Adrenal gland (tissue), 12 donors: ENCODE results near the gene DPYD. TPM values are rescaled to one million over a fixed set of nuclear protein-coding genes. Genes with fewer than 3 reads are reported as not detected.

Source experiments
- DNase-seq, 7 donors: peaks; one replicate each; pipeline ENCODE4 v3.0.0-alpha.2; 2019 to 2020
- H3K27ac ChIP-seq, 5 donors: fragments of 200-600 bp; sonication (generic) in 4 of 5; 1 replicate in 3 of 5; 2 replicates in 2 of 5; pipeline versions ENCODE4 v1.5.1 to v1.8.0; 2016 to 2020; ENCODE audit warnings: mild to moderate bottlenecking in 1 of 5
- H3K27me3 ChIP-seq: fragments of 200-600 bp; 2 replicates; pipeline ENCODE4 v1.8.0; 2021
- H3K36me3 ChIP-seq, 2 donors: fragments of 200-600 bp; replicated peaks in 1 of 2; 1 replicate in 1 of 2; 2 replicates in 1 of 2; pipeline versions ENCODE4 v1.5.1 to v1.8.0; 2018 to 2022
- H3K4me1 ChIP-seq, 2 donors: fragments of 200-600 bp; replicated peaks in 1 of 2; 1 replicate in 1 of 2; 2 replicates in 1 of 2; pipeline versions ENCODE4 v1.5.1 to v1.8.0; 2018 to 2021
- H3K4me3 ChIP-seq, 4 donors: fragments of 200-600 bp; sonication (generic) in 3 of 4; one replicate each; pipeline ENCODE4 v1.5.1; 2016 to 2018
- H3K9me3 ChIP-seq, 3 donors: fragments of 200-600 bp; sonication (generic) in 1 of 3; replicated peaks in 1 of 3; 1 replicate in 2 of 3; 2 replicates in 1 of 3; pipeline versions ENCODE4 v1.5.1 to v1.8.0; 2016 to 2021
- POLR2A ChIP-seq, 2 donors: fragments of 450-650 bp; IDR thresholded peaks; one replicate each; pipeline ENCODE4 v1.6.1; 2017; ENCODE audit warnings: antibody characterized with exemption in 2 of 2, mild to moderate bottlenecking in 2 of 2, moderate library complexity in 1 of 2
- WGBS, 4 donors: extraction: QIAGEN DNeasy Blood & Tissue Kit in 2 of 4; methylation state at CpG; one replicate each; pipeline versions ENCODE4 v1.1.5 to v1.1.7; 2013 to 2017; 5-methylcytosine and 5-hydroxymethylcytosine counted together
- intact Hi-C, 2 donors: fragments of 100-400 bp; cut with DNase I; formaldehyde crosslinking; loops; one replicate each; pipeline versions ENCODE4 v1.14.1 to v1.15.0; 2022 to 2023
- polyA plus RNA-seq, 3 donors: library from polyadenylated mRNA; stranded (reverse); fragments of 200-250 nt in 2 of 3; fragments of 350-450 nt in 1 of 3; fragmentation: Illumina TruSeq in 1 of 3; extraction: RNeasy Lipid Tissue Mini Kit (QIAGEN cat#74804) in 1 of 3; gene quantifications; one replicate each; pipeline ENCODE4 v1.2.3, GENCODE V29; 2013 to 2014
- total RNA-seq, 9 donors: library from RNA; depleted of rRNA in 4 of 9; stranded (reverse); fragments of >200 nt in 4 of 9; fragments of 120-200 nt in 1 of 9; fragmentation: NEBNext Ultra II Directional in 1 of 9; extraction: Animal tissue kit (Norgen Biotek cat#: 25700) in 1 of 9; gene quantifications; one replicate each; pipeline versions ENCODE4 v1.1.0 to v1.2.4, GENCODE V29; 2013 to 2023
- TF ChIP-seq, protein P1 (sequence below), 6 experiments: fragments of 450-650 bp in 4 of 6; fragments of 200-600 bp in 2 of 6; sonication (generic) in 1 of 6; IDR thresholded peaks; 1 replicate in 5 of 6; 2 replicates in 1 of 6; pipeline versions ENCODE4 v1.5.1 to v1.8.0; 2016 to 2021; ENCODE audit warnings: antibody characterized with exemption in 6 of 6, mild to moderate bottlenecking in 2 of 6, moderate library complexity in 1 of 6
- donor health status: healthy with polysubstance abuse.
- donor health status: Bipolar disorder and iron deficiency.
- donor health status: DM: yes; HTN: yes; CAD: no.
- donor health status: DM: no; HTN: no; CAD: no.
- donor health status: DM: no; HTN: no; CAD: no.
- donor health status: DM: yes; HTN: yes; CAD: no.

Gene DPYD
- total and polyA plus RNA-seq, 12 donors, result 6.6 to 73.1 (median 30.2) TPM

DNA sequence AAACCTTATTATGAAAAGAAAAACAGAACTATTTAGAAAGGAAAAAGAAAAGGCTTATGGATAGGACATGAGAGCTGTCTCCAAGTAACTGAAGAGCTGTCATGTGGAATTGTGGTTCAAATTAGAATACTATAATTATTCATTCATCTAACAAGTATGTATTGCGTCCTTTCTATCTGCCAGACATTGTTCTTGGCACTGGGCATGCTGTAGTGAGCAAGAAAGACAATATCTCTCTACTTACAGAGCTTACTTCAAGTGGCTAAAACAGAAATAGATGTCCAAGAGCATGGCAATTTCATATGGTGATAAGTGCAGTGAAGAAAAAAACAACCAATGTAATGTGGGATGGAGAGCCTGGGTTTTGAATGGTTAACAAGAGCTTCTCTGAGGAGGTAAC is 413.0 kb downstream of the DPYD start:
- peaks cover 2 to 17% of the 10 kb centered on the region in 2 donors for H3K4me1 ChIP-seq
- intact Hi-C loops, result no loop called here

DNA sequence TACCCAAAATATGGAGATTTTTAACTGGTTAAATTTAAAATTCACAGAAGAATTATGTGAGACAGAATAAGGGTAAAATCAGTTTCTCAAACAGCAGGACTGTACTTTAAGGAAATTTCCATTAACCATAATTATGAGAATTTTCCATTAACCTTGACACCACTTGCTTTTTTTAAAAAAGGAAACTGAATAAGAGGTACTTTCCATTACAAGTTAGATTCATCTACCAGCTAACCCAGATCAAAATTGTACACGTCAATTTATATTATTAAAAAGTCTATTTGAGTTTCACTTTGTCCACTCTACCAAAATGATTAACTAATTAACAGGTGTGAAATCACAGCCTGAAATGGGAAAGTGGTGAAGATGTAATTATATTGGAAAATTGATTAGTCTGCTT is 414.5 kb downstream of the DPYD start:
- Histone ChIP-seq H3K4me1 (peaks cover 2 to 17% of the 10 kb centered on the region in 2 donors), H3K27ac (no peak overlapping the region), H3K9me3 (no peaks in the 10 kb centered on the region), H3K4me3 (peak overlapping the region in 1 of 4 donors; percentile 29), H3K36me3 (no peaks in the 10 kb centered on the region), H3K27me3 (no peaks in the 10 kb centered on the region)
- no peak for TF ChIP-seq POLR2A (IDR thresholded peaks at IDR 0.05)
- TF ChIP-seq, protein P1, sequence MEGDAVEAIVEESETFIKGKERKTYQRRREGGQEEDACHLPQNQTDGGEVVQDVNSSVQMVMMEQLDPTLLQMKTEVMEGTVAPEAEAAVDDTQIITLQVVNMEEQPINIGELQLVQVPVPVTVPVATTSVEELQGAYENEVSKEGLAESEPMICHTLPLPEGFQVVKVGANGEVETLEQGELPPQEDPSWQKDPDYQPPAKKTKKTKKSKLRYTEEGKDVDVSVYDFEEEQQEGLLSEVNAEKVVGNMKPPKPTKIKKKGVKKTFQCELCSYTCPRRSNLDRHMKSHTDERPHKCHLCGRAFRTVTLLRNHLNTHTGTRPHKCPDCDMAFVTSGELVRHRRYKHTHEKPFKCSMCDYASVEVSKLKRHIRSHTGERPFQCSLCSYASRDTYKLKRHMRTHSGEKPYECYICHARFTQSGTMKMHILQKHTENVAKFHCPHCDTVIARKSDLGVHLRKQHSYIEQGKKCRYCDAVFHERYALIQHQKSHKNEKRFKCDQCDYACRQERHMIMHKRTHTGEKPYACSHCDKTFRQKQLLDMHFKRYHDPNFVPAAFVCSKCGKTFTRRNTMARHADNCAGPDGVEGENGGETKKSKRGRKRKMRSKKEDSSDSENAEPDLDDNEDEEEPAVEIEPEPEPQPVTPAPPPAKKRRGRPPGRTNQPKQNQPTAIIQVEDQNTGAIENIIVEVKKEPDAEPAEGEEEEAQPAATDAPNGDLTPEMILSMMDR (IDR thresholded peaks at IDR 0.05), result no peak
- intact Hi-C loops, result no loop called here
- DNase-seq, result no peak
- 35 to 49% (median 47%) methylated on average over 1 of the region's 1 CpG for WGBS, 4 donors

More for the DNA sequence above, 413.0 kb downstream of the DPYD start:
- H3K27ac ChIP-seq, result no peak overlapping the region
- TF ChIP-seq POLR2A (IDR thresholded peaks at IDR 0.05), result no peak
- TF ChIP-seq, protein P1 (IDR thresholded peaks at IDR 0.05), result no peak
- WGBS, 4 donors, result 95 to 100% (median 98%) methylated on average over 1 of the region's 1 CpG
- no peak overlapping the region for H3K4me3 ChIP-seq
- H3K9me3 ChIP-seq, result no peaks in the 10 kb centered on the region
- no peak for DNase-seq
- no peaks in the 10 kb centered on the region for H3K36me3 ChIP-seq
- H3K27me3 ChIP-seq, result no peaks in the 10 kb centered on the region

DNA sequence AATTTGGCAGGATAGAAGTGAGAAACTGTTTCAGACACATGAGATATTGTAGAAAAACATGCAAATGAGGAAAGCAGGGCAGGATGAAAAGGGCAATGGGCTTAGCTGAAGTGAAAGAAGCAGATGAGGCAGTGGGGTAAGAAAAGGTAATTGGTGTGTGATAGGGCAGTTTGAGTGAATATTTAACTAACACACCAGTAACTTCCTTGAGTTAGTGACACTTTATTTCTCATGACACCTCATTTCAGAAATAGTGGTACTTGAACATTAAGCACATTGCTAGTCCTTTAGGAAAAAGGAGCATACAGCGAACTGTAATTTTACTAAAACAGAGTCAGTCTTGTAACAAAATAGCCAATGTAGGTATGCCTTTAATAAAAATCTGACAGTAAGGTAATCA is 415.0 kb downstream of the DPYD start:
- H3K4me1 ChIP-seq, result peaks cover 2 to 17% of the 10 kb centered on the region in 2 donors
- no peak overlapping the region for H3K27ac ChIP-seq
- intact Hi-C loops, result no loop called here
- no peak overlapping the region for H3K4me3 ChIP-seq
- no peaks in the 10 kb centered on the region for H3K36me3 ChIP-seq
- H3K27me3 ChIP-seq, result no peaks in the 10 kb centered on the region
- 97 to 100% (median 98%) methylated on average over 1 of the region's 1 CpG for WGBS, 4 donors
- no peaks in the 10 kb centered on the region for H3K9me3 ChIP-seq
- TF ChIP-seq POLR2A (IDR thresholded peaks at IDR 0.05), result no peak
- TF ChIP-seq, protein P1 (IDR thresholded peaks at IDR 0.05), result no peak
- DNase-seq, result no peak

DNA sequence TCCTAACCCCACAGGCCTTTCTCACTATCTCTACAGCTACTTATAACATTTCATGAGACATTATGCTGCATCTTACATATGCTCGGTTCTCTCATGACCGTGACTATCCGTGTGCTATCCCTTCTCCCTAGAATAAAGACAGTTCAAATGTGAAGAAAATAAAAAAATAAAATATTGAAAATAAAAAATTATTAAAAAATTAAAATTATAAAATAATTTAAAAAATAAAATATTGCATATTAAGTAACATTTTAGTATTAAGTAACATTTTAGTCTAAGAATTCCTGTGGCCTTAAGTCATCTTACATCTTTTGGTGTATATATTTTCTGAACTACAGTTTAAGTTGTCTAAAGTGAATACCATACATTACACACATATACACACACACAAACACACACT is 415.5 kb downstream of the DPYD start:
- H3K36me3 ChIP-seq, result no peaks in the 10 kb centered on the region
- no peak for DNase-seq
- intact Hi-C loops, result no loop called here
- H3K9me3 ChIP-seq, result no peaks in the 10 kb centered on the region
- H3K27ac ChIP-seq, result no peak overlapping the region
- TF ChIP-seq, protein P1 (IDR thresholded peaks at IDR 0.05), result no peak
- no peak for TF ChIP-seq POLR2A (IDR thresholded peaks at IDR 0.05)
- H3K4me3 ChIP-seq, result no peak overlapping the region
- H3K4me1 ChIP-seq, result peaks cover 2 to 17% of the 10 kb centered on the region in 2 donors
- 97 to 98% (median 98%) methylated on average over 3 of the region's 3 CpGs for WGBS, 4 donors
- no peaks in the 10 kb centered on the region for H3K27me3 ChIP-seq
